Activated naive CD4-positive, alpha-beta T cell treated with anti-CD3 and anti-CD28 coated beads, Interleukin-2, amount 50 U/mL, for 72 hours (primary cell): ENCODE results near the gene FBXO34. TPM values are rescaled to one million over a fixed set of nuclear protein-coding genes. Genes with fewer than 3 reads are reported as not detected.
"Not testable (repeated sequence)": the region's sequence is repeated elsewhere in the genome, so short reads cannot be mapped to it uniquely, and the experiment has no call there.

Source experiments
- ATAC-seq, 2 donors: fragments of 150-1000 bp; cut with Tn5 transposase; 2 replicates each; pipeline ENCODE4 v1.10.0; 2021; ENCODE audit warnings: mild to moderate bottlenecking in 2 of 2, moderate library complexity in 2 of 2
- DNase-seq, 2 donors: peaks; one replicate each; pipeline ENCODE4 v3.0.0; 2021 to 2022; ENCODE audit warnings: low spot score in 2 of 2
- H3K27ac Mint-ChIP-seq, 2 donors: one replicate each; pipeline ENCODE4 v1.8.0; 2022; ENCODE audit warnings: mild to moderate bottlenecking in 2 of 2, mixed read lengths in 2 of 2
- H3K36me3 Mint-ChIP-seq, 2 donors: one replicate each; pipeline ENCODE4 v1.8.0; 2022; ENCODE audit warnings: mixed read lengths in 2 of 2
- H3K9me3 Mint-ChIP-seq, 2 donors: one replicate each; pipeline ENCODE4 v1.8.0; 2022; ENCODE audit warnings: mixed read lengths in 2 of 2
- total RNA-seq, 2 donors: library from RNA; stranded (reverse); gene quantifications; one replicate each; pipeline ENCODE4 v1.2.3, GENCODE V29; 2022

FBXO34 gene
- total RNA-seq, 2 donors from 2014 or later: 26.7 to 27.5 TPM

DNA sequence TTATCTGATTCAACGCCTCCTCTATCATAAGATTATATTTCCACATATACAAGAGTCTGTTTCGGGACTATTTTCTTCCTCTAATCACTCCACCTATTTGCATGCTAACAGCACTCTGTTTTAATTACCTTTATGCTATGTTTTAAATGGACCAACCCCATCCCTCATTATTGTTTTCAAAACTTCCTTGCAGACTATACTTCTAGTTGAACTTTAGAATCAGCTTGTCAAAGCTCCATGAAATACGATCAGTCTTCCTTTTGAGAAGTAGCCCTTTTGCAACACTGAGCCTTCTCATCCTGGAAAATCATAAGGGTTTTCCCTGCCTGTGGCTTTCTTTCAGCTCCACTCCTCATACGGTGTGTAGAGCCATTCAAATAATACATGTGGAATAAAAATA, 103.5 kb downstream of the FBXO34 start:
- H3K9me3 Mint-ChIP-seq: no peaks in the 10 kb centered on the region
- peaks cover 10 to 30% of the 10 kb centered on the region in 2 donors for H3K36me3 Mint-ChIP-seq
- ATAC-seq (no peak), DNase-seq (no peak)
- peak overlapping the region; percentile 94 to 97 for H3K27ac Mint-ChIP-seq

DNA sequence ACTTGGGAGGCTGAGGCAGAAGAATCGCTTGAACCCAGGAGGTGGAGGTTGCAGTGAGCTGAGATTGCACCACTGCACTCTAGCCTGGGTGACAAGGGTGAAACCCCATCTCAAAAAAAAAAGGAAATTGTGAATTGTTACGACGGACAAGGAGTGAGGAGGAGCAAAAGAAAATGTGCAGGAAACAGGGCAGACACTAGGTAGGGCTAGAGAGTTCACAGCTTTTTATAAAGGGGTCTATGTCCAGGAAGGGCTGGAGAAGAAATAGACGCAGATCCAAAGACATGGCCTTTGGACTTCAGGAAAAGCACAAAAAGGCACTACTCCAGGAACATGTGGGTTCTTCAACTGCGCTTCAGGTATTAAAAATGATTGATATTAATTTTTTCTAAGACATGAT, 106.0 kb downstream of the FBXO34 start:
- DNase-seq (no peak), ATAC-seq (no peak)
- Mint-ChIP-seq H3K36me3 (peaks cover 16 to 31% of the 10 kb centered on the region in 2 donors), H3K9me3 (no peaks in the 10 kb centered on the region), H3K27ac (no peak overlapping the region)

DNA sequence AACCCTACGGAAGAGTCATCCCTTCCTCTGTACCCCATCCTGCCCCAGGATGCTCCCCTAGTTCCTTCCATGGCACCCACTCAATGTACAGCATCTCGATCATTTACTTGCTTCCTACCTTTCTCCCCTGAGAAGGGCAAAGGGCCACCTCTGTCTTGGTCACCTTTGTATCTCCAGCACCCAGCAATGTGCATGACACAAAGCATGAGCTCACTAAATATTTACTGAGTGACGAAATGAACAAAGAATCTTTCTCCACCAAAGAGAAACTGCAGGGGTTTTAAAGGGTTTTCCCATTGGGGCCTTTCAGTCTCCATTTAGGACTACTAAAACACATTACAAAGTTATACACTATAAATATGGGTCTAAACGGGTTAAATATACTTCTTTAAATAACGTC, 109.8 kb downstream of the FBXO34 start:
- peak overlapping the region; percentile 22 to 86 for H3K27ac Mint-ChIP-seq
- DNase-seq (no peak), ATAC-seq (no peak)
- H3K9me3 Mint-ChIP-seq: no peaks in the 10 kb centered on the region
- H3K36me3 Mint-ChIP-seq: peaks cover 16 to 33% of the 10 kb centered on the region in 2 donors

DNA sequence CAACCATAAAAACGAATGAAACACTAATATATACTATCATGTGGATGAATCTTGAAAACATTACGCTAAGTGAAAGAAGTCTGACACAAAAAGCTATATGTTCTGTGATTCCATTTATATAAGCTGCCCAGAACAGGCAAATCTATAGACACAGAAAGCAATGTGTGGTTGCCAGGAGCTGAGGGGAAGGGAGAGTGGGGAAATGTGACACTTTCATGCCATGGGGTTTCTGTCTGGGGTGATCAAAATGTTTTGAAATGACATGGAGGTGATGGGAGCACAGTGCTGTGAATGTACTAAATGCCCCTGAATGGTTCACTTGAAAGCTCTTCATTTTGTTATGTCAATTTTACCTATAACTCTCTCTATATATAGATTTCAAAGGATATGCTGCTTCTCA, 110.3 kb downstream of the FBXO34 start:
- Mint-ChIP-seq H3K27ac (peak overlapping the region; percentile 22 to 93), H3K36me3 (peaks cover 13 to 30% of the 10 kb centered on the region in 2 donors), H3K9me3 (no peaks in the 10 kb centered on the region)
- DNase-seq: no peak
- ATAC-seq: peak; percentile 45 to 73

DNA sequence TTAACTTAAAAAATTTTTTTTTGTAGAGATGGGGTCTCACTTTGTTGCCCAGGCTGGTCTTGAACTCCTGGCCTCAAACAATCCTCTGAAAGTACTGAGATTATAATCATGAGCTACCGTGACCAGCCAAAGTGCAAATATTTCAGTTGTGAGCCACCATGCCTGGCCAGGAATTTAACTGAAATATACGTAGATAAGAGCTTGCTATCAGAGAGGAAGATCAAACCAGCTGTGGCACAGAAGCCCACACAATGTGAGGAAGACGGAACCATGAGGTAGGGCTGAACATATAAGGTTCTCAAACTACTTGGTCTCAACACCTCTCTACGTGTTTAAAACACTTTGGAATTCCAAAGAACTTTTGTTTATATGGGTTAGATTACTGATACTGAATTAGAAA, 111.3 kb downstream of the FBXO34 start:
- peaks cover 11 to 20% of the 10 kb centered on the region in 2 donors for H3K36me3 Mint-ChIP-seq
- peaks cover 0 to 5% of the 10 kb centered on the region in 2 donors for H3K9me3 Mint-ChIP-seq
- DNase-seq (no peak), ATAC-seq (no peak)
- H3K27ac Mint-ChIP-seq: no peak overlapping the region

DNA sequence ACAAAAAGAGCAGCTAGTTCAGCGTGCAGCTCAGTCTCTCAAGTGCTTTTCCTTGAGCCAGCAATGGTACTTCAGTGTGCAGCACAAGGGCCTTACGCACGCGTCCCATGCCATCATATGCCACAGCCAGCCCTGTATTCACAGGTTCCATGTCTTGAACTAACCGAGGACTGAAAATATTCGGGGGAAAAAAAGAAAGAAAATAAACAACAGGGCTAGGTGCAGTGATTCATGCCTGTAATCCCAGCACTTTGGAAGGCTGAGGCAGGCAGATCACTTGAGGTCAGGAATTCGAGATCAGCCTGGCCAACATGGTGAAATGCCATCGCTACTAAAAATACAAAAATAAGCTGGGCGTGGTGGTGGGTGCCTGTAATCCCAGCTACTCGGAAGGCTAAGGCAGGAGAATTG, 111.8 kb downstream of the FBXO34 start:
- DNase-seq, ATAC-seq, H3K27ac Mint-ChIP-seq, H3K9me3 Mint-ChIP-seq: not testable (repeated sequence)
- peaks cover 11 to 21% of the 10 kb centered on the region in 2 donors for H3K36me3 Mint-ChIP-seq

DNA sequence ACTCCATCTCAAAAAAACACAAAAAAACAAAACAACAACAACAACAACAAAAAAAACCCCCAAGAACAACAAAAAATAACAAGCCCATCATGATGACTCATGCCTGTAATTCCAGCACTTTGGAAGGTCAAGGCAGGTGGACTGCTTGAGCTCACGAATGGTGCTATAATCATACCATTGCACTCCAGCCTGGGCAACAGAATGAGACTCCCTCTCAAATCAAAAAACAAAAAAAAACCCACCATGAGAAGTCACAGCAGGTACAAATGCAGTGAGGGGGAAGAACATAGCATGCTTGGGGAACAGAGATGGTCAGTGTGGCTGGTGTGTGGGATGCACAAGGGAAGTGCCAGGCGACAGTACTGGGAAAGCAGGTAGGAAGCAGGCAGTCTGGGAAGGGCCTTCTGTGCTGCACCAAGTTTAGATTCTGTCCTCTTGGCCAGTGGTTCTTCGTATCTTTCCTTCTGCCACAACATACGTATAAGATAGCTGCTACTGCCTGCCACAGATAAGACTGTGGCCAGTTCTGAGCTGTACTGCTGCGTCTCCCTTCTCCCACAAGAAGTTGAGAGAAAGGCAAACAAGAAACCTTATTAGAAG, 112.4 kb downstream of the FBXO34 start:
- H3K9me3 Mint-ChIP-seq: peaks cover 0 to 5% of the 10 kb centered on the region in 2 donors
- H3K36me3 Mint-ChIP-seq: peaks cover 11 to 24% of the 10 kb centered on the region in 2 donors
- peak overlapping the region in 1 of 2 donors; percentile 44 for H3K27ac Mint-ChIP-seq
- no peak for ATAC-seq
- DNase-seq: no peak

DNA sequence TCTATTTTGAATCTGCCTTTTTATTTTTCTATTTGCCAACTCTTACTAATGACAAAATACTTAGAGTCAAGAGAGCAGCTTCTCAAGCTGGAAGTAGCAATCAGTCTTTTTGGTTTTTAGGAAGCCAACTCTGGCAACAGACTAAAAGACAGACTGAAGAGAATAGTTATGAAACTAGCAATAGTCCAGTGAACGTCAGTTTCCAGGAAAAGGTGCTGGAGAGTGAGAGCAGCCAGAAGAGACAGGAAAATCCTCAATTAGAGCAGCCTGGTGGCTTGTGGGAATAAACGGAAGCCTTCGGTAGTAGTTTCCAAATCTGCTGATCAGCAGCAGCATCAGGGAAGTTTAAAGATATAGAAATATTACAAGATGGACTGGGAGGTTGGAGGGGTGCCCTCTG, 113.3 kb downstream of the FBXO34 start:
- peaks cover 11 to 32% of the 10 kb centered on the region in 2 donors for H3K36me3 Mint-ChIP-seq
- DNase-seq (no peak), ATAC-seq (no peak)
- peaks cover 0 to 5% of the 10 kb centered on the region in 2 donors for H3K9me3 Mint-ChIP-seq
- no peak overlapping the region for H3K27ac Mint-ChIP-seq

DNA sequence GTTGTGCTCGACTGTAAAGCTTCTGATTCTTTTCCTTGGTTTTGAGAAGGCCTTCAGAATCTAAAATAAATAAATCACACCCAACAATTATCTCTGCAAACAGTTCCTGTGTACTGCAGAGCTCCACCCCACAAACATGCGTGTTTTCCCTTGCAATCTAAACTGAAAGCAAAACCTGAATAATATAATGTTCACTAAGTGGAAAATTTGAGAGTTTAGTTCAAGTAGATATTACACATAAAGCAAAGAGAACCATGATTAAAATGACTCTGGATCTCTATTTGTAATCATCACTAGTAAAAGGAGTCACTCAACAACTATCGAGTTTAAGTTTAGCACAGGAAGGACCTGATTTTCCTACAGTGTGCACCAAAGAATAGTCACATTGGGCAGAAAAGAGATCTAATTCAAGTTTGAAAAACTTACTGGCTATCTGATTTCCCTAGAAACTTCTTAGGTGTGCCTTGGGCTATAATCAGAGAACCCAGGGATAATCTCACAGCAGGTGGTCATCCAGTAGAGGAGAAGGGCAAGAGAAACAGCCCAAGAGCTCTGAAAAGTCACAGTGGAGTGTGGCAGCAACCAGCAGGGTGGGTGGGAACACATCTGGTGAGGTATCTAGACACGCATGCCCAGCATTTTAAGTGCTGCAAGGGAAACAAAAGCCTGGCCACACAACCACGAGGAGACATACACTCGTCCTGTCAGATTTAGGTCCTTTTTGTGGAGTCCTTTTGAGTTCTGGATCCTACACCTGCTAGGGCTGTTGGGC, 115.0 kb downstream of the FBXO34 start:
- Mint-ChIP-seq H3K27ac (peak overlapping the region; percentile 84 to 97), H3K36me3 (peaks cover 5 to 28% of the 10 kb centered on the region in 2 donors), H3K9me3 (peaks cover 0 to 5% of the 10 kb centered on the region in 2 donors)
- ATAC-seq (peak; percentile 68 to 82), DNase-seq (no peak)

DNA sequence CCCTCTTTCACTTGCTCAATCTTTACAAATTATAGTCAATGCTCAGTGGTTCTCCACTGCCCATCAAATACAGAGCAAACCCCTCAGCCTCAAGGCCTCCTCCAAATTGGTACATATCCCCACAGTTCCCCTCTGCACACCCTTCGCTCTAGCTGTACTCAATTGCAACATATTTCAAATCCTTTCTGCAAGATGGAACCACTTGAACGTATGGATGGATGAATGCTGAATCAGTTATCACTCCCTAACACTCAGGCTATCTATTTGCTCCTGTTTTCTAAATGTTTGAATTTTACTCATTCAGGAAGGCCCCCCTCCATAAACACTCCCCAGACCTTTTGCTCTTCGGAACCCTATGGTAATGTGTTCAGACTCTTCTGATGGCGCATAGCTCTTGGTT, 115.9 kb downstream of the FBXO34 start:
- Mint-ChIP-seq H3K36me3 (peaks cover 5 to 28% of the 10 kb centered on the region in 2 donors), H3K9me3 (peaks cover 0 to 5% of the 10 kb centered on the region in 2 donors), H3K27ac (peak overlapping the region; percentile 84 to 97)
- ATAC-seq (no peak), DNase-seq (no peak)

DNA sequence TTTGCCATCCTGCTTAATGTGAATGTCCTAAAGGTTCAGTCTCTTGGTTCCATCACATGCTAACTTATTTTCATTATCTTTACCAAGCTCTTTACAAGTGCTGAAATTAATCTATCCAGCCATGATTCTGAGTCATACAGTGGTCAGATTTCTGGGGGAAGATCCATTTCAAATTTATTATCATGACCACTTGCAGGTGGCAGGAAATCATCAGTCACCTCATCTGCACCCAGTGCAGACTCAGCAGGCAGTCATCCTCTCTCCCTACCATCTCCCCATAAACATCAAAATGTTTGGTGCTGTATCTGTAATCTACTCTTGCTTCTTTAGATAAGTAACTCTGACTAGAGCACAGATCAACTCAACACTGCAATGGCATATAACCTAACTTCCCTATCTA, 116.9 kb downstream of the FBXO34 start:
- ATAC-seq (peak; percentile 62 to 63), DNase-seq (no peak)
- H3K27ac Mint-ChIP-seq: peak overlapping the region; percentile 84 to 86
- peaks cover 5 to 28% of the 10 kb centered on the region in 2 donors for H3K36me3 Mint-ChIP-seq
- peaks cover 0 to 5% of the 10 kb centered on the region in 2 donors for H3K9me3 Mint-ChIP-seq

DNA sequence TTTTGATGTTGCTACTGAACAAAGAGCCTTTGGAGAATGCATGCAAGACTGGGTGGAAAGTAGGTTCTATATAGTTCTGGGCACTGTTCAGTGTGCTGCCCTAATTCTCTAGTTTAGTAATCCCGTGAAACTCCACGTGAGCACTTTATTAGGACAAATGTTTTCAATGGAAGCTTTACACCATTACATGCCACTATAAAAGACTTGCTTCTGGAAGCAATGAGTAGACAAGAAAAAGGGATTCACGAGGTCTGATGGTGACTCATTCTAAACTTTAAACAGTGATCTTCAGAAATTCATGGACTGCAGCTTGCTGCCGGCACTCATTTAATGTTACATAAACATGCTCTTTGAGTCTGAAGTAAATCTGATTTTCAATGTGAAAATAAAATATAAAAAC, 118.1 kb downstream of the FBXO34 start:
- no peak for DNase-seq
- Mint-ChIP-seq H3K27ac (peak overlapping the region in 1 of 2 donors; percentile 23), H3K9me3 (peaks cover 0 to 5% of the 10 kb centered on the region in 2 donors), H3K36me3 (peaks cover 5 to 26% of the 10 kb centered on the region in 2 donors)
- ATAC-seq: no peak

DNA sequence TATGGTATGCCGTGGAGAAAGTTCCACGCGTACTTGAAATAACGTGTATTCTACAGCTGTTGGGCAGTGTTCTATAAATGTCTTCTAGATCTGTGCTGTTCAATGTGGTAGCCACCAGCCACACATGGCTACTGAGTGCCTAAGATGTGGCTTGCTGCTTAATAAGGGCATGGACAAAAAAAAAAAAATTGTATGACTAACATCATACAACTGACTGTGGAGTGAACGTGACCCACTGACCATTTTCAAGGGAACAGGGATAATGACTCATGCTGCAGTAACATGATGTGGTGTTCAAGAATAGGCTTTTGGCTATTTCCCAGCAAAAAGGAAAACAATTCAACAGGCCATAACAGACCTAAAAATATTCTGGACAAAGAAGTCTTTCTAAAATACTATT, 127.5 kb downstream of the FBXO34 start:
- peak; percentile 41 to 95 for ATAC-seq

DNA sequence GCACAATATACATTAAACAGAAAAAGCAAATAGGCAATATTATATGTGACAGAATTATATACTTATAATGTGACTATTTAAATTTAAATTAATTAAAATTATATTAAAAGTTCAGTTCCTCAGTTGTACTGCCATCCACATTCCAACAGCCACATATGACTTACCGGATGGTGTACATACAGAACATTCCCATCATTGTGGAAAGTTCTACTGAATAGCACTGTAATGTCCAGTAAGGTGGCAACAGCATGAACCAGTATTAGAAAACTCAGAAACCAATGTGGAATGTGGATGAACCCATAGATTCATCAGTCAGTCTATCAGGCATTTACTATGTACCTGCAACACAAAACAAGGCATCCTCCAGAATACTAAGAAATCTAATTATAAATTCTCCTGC, 128.0 kb downstream of the FBXO34 start:
- Mint-ChIP-seq H3K36me3 (peaks cover 0 to 5% of the 10 kb centered on the region in 2 donors), H3K9me3 (no peaks in the 10 kb centered on the region), H3K27ac (no peak overlapping the region)
- ATAC-seq: no peak
- no peak for DNase-seq

More for the DNA sequence above, 127.5 kb downstream of the FBXO34 start:
- DNase-seq: no peak
- Mint-ChIP-seq H3K9me3 (no peaks in the 10 kb centered on the region), H3K27ac (no peak overlapping the region), H3K36me3 (peaks cover 0 to 5% of the 10 kb centered on the region in 2 donors)

DNA sequence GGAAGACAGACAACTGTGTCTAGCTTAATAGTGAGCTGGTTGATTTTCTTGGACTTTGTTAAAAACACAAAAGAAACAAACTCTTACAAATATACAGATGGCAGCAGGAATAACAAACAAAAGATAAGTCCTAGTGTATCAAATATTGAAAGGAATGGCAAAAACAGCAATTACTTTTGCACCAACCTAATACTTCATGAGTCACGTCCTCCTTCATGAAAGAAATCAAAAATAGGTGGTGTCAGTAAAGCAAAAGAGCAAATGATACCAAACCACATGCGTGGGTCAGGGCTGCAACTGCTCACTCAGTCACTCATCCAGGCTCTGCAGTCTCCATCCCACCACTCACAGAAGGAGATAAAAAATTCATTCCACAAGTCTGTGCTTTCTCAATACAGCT, 128.6 kb downstream of the FBXO34 start:
- DNase-seq: no peak
- H3K9me3 Mint-ChIP-seq: no peaks in the 10 kb centered on the region
- ATAC-seq: peak in 1 of 2 donors; percentile 47
- H3K27ac Mint-ChIP-seq: no peak overlapping the region
- H3K36me3 Mint-ChIP-seq: peaks cover 0 to 5% of the 10 kb centered on the region in 2 donors

DNA sequence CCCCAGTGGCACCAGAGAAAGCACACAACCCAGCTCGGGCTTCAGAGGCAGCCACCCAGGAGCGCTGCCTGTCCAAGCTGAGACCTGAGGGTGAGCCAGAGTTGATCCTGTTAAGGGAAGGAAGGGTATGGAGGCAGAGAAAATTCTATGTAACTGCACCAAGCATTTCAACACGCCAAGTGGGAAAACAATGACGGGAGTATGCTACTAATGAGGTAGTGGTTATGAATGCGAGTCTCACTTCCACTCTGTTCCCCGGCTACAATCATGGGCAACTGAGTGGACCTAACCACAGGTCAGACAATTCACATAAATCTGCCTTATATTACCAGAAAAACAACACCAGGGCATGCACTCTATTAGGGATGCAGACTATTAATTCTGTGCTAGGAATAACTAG, 130.5 kb downstream of the FBXO34 start:
- DNase-seq: no peak

More for the DNA sequence above, 130.5 kb downstream of the FBXO34 start:
- H3K36me3 Mint-ChIP-seq: no peaks in the 10 kb centered on the region
- peak overlapping the region in 1 of 2 donors; percentile 77 for H3K27ac Mint-ChIP-seq
- no peaks in the 10 kb centered on the region for H3K9me3 Mint-ChIP-seq
- no peak for ATAC-seq
